ENCODE results near the gene CDK15. TPM values are rescaled to one million over a fixed set of nuclear protein-coding genes. Genes with fewer than 3 reads are reported as not detected.

The CDK15 gene
- total RNA-seq, 2 donors from 2014 or later, result 0.52 TPM; not detected in 1

GRCh38 chr2:201880579-201880978 lies 74.2 kb downstream of the CDK15 start:
- no peak overlapping the region for H3K4me3 ChIP-seq
- WGBS, 2 donors, result 28 to 50% methylated on average over 3 of the region's 3 CpGs
- no peaks in the 10 kb centered on the region for H3K9me3 ChIP-seq
- no peaks in the 10 kb centered on the region for H3K27me3 ChIP-seq
- no peak for ATAC-seq
- H3K27ac ChIP-seq, result no peak overlapping the region
- TF ChIP-seq POLR2A (IDR thresholded peaks at IDR 0.05) (no peak), CTCF (IDR thresholded peaks at IDR 0.05) (no peak)
- H3K4me1 ChIP-seq, result peaks cover 11% of the 10 kb centered on the region
- no peak for DNase-seq
- no peaks in the 10 kb centered on the region for H3K36me3 ChIP-seq (replicated peaks in 1 of 2; ENCODE audit: insufficient read depth in 1 of 2, low read depth in 2 of 2)
- intact Hi-C loops (cut with DNase I), result no loop called here

GRCh38 chr2:201880993-201881611 lies 74.8 kb downstream of the CDK15 start:
- 75% methylated on average over 9 of the region's 9 CpGs for WGBS, 2 donors
- Histone ChIP-seq H3K4me3 (no peak overlapping the region), H3K27me3 (no peaks in the 10 kb centered on the region), H3K27ac (no peak overlapping the region), H3K4me1 (peaks cover 11% of the 10 kb centered on the region), H3K9me3 (no peaks in the 10 kb centered on the region), H3K36me3 (replicated peaks in 1 of 2; ENCODE audit: insufficient read depth in 1 of 2, low read depth in 2 of 2) (no peaks in the 10 kb centered on the region)
- ATAC-seq (no peak), DNase-seq (peak in 3 of 4 donors; percentile 7 to 13 (median 7))
- TF ChIP-seq CTCF (IDR thresholded peaks at IDR 0.05) (no peak), POLR2A (IDR thresholded peaks at IDR 0.05) (no peak)
- intact Hi-C loops (cut with DNase I), result no loop called here

- Histone ChIP-seq H3K4me1 (peaks cover 11% of the 10 kb centered on the region), H3K4me3 (no peak overlapping the region), H3K27me3 (no peaks in the 10 kb centered on the region), H3K27ac (no peak overlapping the region), H3K9me3 (no peaks in the 10 kb centered on the region), H3K36me3 (replicated peaks in 1 of 2; ENCODE audit: insufficient read depth in 1 of 2, low read depth in 2 of 2) (no peaks in the 10 kb centered on the region)
- DNase-seq, result no peak
- ATAC-seq, result no peak
- intact Hi-C loops (cut with DNase I), result no loop called here
- WGBS, 2 donors, result 95% methylated on average over 4 of the region's 4 CpGs
- TF ChIP-seq POLR2A (IDR thresholded peaks at IDR 0.05) (no peak), CTCF (IDR thresholded peaks at IDR 0.05) (no peak)
These were observed 75.4 kb downstream of the CDK15 start for GRCh38 chr2:201881741-201882140.

GRCh38 chr2:201882353-201883090 lies 76.2 kb downstream of the CDK15 start:
- TF ChIP-seq CTCF (IDR thresholded peaks at IDR 0.05) (no peak), POLR2A (IDR thresholded peaks at IDR 0.05) (no peak)
- WGBS, 2 donors, result 42 to 57% methylated on average over 14 of the region's 14 CpGs
- Histone ChIP-seq H3K4me1 (peaks cover 11% of the 10 kb centered on the region), H3K27ac (no peak overlapping the region), H3K4me3 (no peak overlapping the region), H3K36me3 (replicated peaks in 1 of 2; ENCODE audit: insufficient read depth in 1 of 2, low read depth in 2 of 2) (no peaks in the 10 kb centered on the region), H3K27me3 (no peaks in the 10 kb centered on the region), H3K9me3 (no peaks in the 10 kb centered on the region)
- intact Hi-C loops (cut with DNase I), result no loop called here
- no peak for DNase-seq
- no peak for ATAC-seq

Data from body of pancreas (tissue), 4 donors.